Coronary artery (tissue), 2 donors: ENCODE data around the gene CDO1.
A peak's percentile ranks its signal among the peaks of the same experiment; 100 is the strongest.

ENCODE experiments used
- DNase-seq: peaks from one replicate; pipeline ENCODE4 v3.0.0-alpha.2; 2017; ENCODE audit warnings: low spot score
- H3K27ac ChIP-seq, 2 donors: fragments of 200-600 bp; sonication (generic); one replicate each; pipeline ENCODE4 v1.5.1; 2016 to 2019
- H3K4me3 ChIP-seq: fragments of 200-600 bp; sonication (generic); 2 replicates; pipeline ENCODE4 v1.5.1; 2016; ENCODE audit warnings: mild to moderate bottlenecking, moderate library complexity
- CTCF ChIP-seq: fragments of 200-600 bp; sonication (generic); IDR thresholded peaks from one replicate; pipeline ENCODE4 v1.5.1; 2019; ENCODE audit warnings: antibody characterized with exemption

The CDO1 gene

DNA sequence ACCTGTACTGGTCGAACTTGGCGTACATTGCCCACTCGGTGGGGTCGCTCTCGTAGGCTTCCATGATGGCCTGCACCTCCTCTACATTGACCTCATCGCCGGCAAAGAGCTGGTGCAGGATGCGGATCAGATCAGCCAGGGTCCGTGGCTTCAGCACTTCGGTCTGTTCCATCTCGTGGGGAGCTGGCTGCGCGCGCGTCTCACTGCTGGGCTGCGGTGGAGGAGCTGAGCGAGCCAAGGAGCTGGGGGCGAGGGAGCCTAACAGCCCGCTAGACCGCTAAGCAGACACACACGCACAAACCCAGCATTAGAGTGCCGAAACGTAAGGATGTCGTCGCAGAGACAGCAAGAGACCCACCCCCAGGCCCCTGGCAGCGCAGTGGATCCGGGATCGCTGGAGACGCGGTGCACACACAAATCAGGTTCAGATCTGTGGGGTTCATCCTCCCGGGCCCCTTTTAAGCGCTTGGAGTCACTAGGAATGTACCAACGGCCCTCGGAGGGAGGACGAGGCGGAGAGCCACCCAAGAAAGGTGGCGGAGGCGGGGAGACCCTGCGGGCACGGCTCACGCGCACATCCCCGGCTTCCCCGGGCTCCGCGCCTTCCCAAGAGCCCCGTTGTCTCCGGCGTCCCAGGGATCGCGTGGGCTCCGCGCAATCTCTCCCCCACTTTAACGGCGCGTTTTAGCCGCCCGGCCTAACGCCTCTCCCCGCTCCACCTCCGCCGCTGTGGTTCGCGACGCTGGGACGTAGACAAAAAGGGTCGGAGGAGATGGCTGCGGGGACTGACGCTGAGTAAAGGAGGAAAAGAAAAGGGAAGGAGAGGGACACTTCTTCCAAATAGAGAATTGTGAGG lies at the start of gene CDO1:
CDO1 (minus strand) TSS at position 434 of the 856 bp plus-strand sequence; CDS start at position 172, 262 bp downstream.
- Histone ChIP-seq H3K4me3 (peak within 1 kb of the TSS; percentile 85), H3K27ac (peak within 1 kb of the TSS; percentile 58 to 82)
- TF ChIP-seq CTCF = no peak
- DNase-seq = no peak

- no peak overlapping the region for H3K27ac ChIP-seq
- no peak overlapping the region for H3K4me3 ChIP-seq
- no peak for DNase-seq
- no peak for TF ChIP-seq CTCF
These were observed 42.9 kb upstream of the CDO1 start for GRCh38 chr5:115859378-115859777.

GRCh38 chr5:115858396-115858795 lies 41.9 kb upstream of the CDO1 start:
- no peak for TF ChIP-seq CTCF
- no peak overlapping the region for H3K27ac ChIP-seq
- DNase-seq = no peak
- H3K4me3 ChIP-seq = no peak overlapping the region

GRCh38 chr5:115857626-115858349 lies 41.3 kb upstream of the CDO1 start:
- TF ChIP-seq CTCF = no peak
- peak overlapping the region in 1 of 2 donors; percentile 35 for H3K27ac ChIP-seq
- H3K4me3 ChIP-seq = peak overlapping the region; percentile 35
- DNase-seq = no peak

GRCh38 chr5:115857057-115857479 lies 40.6 kb upstream of the CDO1 start:
- Histone ChIP-seq H3K27ac (peak overlapping the region in 1 of 2 donors; percentile 35), H3K4me3 (peak overlapping the region; percentile 35)
- no peak for DNase-seq
- TF ChIP-seq CTCF = no peak

DNA sequence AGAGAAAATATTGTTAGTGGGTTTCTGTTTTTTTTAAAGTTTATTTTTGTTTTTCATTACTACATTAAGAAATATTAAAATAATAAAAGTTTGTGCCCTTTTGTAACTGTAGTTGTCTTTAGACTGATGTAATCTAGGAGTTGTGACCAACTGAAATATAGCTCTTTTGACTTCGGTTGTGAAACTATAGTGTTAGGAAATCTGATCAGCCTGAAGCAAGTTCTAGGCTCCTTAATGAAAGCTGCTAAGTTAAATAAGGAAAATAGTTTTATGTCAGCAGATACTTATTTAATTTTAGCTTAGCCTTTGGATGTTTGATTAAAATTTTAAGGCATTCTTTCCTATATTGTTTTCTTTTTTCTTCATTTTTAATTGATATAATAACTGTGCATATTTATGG lies 39.5 kb upstream of the CDO1 start:
- no peak for DNase-seq
- no peak overlapping the region for H3K27ac ChIP-seq
- no peak overlapping the region for H3K4me3 ChIP-seq
- no peak for TF ChIP-seq CTCF
